Measurements from ENCODE around the gene HIP1R. TPM values are rescaled to one million over a fixed set of nuclear protein-coding genes. Genes with fewer than 3 reads are reported as not detected.

HIP1R gene
- total and polyA plus RNA-seq, 2 of the 13 experiments (the other 11 are each of a cell fraction or from before 2014, with no cell fraction given): 18.4 to 25.5 TPM

DNA sequence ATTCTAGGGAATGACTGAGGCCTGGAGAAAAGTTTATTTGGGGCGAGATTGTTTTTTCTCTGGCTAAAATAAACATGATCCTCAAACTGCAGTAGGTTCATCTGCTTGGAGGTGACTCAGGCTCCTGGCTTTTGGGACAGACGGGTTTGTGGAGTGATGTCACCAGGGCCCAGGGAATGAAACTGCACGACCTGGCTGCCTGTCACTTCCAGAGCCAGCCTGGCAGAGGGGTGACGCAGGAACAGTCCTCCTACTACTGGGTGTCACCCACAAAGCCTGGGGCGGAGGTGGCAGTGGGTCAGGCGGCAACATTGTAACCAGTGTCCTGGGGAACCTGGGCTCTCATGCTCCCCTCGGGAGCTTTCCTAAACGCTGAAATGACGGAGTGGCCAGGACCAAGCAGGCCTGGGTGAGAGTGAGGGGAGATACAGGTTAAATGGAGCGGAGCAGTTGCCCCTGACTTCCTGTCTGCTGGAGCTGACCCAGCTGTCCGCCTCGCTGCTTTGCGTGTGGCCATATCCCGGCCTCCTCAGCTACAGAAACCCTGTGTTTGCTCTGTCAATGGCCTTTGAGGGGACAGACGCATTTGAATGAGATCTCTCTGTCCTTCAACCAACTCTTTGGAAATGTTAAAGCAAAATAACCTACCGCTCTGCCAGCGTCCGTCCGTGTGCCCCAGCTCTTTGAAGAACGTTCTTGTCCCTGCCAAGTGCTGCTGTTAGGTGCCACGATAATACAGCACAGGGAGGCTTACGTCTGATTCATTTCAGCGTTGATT, 6.5 kb downstream of the HIP1R start (continued):
- 0 out of 2 replicates have a peak, but pooled peaks have one; percentile 28 for TF ChIP-seq FOXA3 (CRISPR knock-in tag; IDR thresholded peaks at IDR 0.05)
- no peak for TF ChIP-seq POLR2AphosphoS5 (IDR thresholded peaks at IDR 0.05; ENCODE audit: low read depth, low read length)
- TF ChIP-seq SAP130 (CRISPR knock-in tag; IDR thresholded peaks at IDR 0.05; ENCODE audit: low read depth): peak; percentile 45; the same call in 1 of the 2 replicates
- TF ChIP-seq EEA1 (CRISPR knock-in tag; IDR thresholded peaks at IDR 0.05; ENCODE audit: borderline replicate concordance): no peak
- TF ChIP-seq HNRNPL (IDR thresholded peaks at IDR 0.05; ENCODE audit: low read depth, low read length): peak; percentile 76
- TF ChIP-seq, protein P1, sequence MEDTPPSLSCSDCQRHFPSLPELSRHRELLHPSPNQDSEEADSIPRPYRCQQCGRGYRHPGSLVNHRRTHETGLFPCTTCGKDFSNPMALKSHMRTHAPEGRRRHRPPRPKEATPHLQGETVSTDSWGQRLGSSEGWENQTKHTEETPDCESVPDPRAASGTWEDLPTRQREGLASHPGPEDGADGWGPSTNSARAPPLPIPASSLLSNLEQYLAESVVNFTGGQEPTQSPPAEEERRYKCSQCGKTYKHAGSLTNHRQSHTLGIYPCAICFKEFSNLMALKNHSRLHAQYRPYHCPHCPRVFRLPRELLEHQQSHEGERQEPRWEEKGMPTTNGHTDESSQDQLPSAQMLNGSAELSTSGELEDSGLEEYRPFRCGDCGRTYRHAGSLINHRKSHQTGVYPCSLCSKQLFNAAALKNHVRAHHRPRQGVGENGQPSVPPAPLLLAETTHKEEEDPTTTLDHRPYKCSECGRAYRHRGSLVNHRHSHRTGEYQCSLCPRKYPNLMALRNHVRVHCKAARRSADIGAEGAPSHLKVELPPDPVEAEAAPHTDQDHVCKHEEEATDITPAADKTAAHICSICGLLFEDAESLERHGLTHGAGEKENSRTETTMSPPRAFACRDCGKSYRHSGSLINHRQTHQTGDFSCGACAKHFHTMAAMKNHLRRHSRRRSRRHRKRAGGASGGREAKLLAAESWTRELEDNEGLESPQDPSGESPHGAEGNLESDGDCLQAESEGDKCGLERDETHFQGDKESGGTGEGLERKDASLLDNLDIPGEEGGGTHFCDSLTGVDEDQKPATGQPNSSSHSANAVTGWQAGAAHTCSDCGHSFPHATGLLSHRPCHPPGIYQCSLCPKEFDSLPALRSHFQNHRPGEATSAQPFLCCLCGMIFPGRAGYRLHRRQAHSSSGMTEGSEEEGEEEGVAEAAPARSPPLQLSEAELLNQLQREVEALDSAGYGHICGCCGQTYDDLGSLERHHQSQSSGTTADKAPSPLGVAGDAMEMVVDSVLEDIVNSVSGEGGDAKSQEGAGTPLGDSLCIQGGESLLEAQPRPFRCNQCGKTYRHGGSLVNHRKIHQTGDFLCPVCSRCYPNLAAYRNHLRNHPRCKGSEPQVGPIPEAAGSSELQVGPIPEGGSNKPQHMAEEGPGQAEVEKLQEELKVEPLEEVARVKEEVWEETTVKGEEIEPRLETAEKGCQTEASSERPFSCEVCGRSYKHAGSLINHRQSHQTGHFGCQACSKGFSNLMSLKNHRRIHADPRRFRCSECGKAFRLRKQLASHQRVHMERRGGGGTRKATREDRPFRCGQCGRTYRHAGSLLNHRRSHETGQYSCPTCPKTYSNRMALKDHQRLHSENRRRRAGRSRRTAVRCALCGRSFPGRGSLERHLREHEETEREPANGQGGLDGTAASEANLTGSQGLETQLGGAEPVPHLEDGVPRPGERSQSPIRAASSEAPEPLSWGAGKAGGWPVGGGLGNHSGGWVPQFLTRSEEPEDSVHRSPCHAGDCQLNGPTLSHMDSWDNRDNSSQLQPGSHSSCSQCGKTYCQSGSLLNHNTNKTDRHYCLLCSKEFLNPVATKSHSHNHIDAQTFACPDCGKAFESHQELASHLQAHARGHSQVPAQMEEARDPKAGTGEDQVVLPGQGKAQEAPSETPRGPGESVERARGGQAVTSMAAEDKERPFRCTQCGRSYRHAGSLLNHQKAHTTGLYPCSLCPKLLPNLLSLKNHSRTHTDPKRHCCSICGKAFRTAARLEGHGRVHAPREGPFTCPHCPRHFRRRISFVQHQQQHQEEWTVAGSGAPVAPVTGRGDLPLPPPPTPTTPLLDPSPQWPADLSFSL (CRISPR knock-in tag; IDR thresholded peaks at IDR 0.05): no peak
- 0 out of 2 replicates have a peak, but pooled peaks have one; percentile 23 for TF ChIP-seq HDAC1 (CRISPR knock-in tag; IDR thresholded peaks at IDR 0.05)
- 0 out of 2 replicates have a peak, but pooled peaks have one; percentile 26 for TF ChIP-seq ZNF788 (CRISPR knock-in tag; IDR thresholded peaks at IDR 0.05; ENCODE audit: borderline replicate concordance)
- no peak for TF ChIP-seq CREM (IDR thresholded peaks at IDR 0.05)
- TF ChIP-seq CREM (CRISPR knock-in tag; IDR thresholded peaks at IDR 0.05): no peak
- 0 out of 2 replicates have a peak, but pooled peaks have one; percentile 34 for TF ChIP-seq ZNF784 (CRISPR knock-in tag; IDR thresholded peaks at IDR 0.05; ENCODE audit: borderline replicate concordance)
- TF ChIP-seq ELF3 (CRISPR knock-in tag; IDR thresholded peaks at IDR 0.05): no peak
- TF ChIP-seq SNRNP70 (IDR thresholded peaks at IDR 0.05; ENCODE audit: low read depth, low read length): no peak
- TF ChIP-seq PHF8 (CRISPR knock-in tag; IDR thresholded peaks at IDR 0.05): peak; percentile 6; the same call in 1 of the 2 replicates
- no peak for TF ChIP-seq BATF2 (CRISPR knock-in tag; IDR thresholded peaks at IDR 0.05)
- no peak for TF ChIP-seq SETDB1 (CRISPR knock-in tag; IDR thresholded peaks at IDR 0.05; ENCODE audit: borderline replicate concordance)
- TF ChIP-seq ZNF136 (CRISPR knock-in tag; IDR thresholded peaks at IDR 0.05; ENCODE audit: low read depth): 0 out of 2 replicates have a peak, but pooled peaks have one; percentile 50
- TF ChIP-seq ZNF547 (CRISPR knock-in tag; IDR thresholded peaks at IDR 0.05): 0 out of 2 replicates have a peak, but pooled peaks have one; percentile 31
- TF ChIP-seq, protein P2, sequence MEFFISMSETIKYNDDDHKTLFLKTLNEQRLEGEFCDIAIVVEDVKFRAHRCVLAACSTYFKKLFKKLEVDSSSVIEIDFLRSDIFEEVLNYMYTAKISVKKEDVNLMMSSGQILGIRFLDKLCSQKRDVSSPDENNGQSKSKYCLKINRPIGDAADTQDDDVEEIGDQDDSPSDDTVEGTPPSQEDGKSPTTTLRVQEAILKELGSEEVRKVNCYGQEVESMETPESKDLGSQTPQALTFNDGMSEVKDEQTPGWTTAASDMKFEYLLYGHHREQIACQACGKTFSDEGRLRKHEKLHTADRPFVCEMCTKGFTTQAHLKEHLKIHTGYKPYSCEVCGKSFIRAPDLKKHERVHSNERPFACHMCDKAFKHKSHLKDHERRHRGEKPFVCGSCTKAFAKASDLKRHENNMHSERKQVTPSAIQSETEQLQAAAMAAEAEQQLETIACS (CRISPR knock-in tag; IDR thresholded peaks at IDR 0.05): no peak
- TF ChIP-seq ZNF891 (CRISPR knock-in tag; IDR thresholded peaks at IDR 0.05): no peak
- TF ChIP-seq ZNF558 (CRISPR knock-in tag; IDR thresholded peaks at IDR 0.05; ENCODE audit: borderline replicate concordance): no peak
- no peak for TF ChIP-seq HMG20A (CRISPR knock-in tag; IDR thresholded peaks at IDR 0.05; ENCODE audit: borderline replicate concordance)

Measured in HepG2 (cell line).